NCI-H82 treated with DMSO at 0.1 percent for 48 hours (cell line): ENCODE data around the gene RAD9A.

ENCODE experiments used
- DNase-seq: peaks from one replicate; lab custom pipeline; 2025; ENCODE audit not compliant: unreplicated experiment; lab: John Stamatoyannopoulos, UW

Gene RAD9A

GRCh38 chr11:67438158-67438902 is 46.5 kb downstream of the RAD9A start:
- no peak for DNase-seq

- DNase-seq, result no peak
These were observed 47.8 kb downstream of the RAD9A start for GRCh38 chr11:67439321-67440228.

- no peak for DNase-seq
These were observed 48.7 kb downstream of the RAD9A start for GRCh38 chr11:67440229-67441097.

GRCh38 chr11:67441098-67441563 is 49.3 kb downstream of the RAD9A start:
- no peak for DNase-seq

- DNase-seq, result no peak
These were observed 50.1 kb downstream of the RAD9A start for GRCh38 chr11:67441731-67442351.

- no peak for DNase-seq
These were observed 51.0 kb downstream of the RAD9A start for GRCh38 chr11:67442504-67443404.

- DNase-seq, result no peak
These were observed 53.7 kb downstream of the RAD9A start for GRCh38 chr11:67445515-67445914.
